KMS-11 (cell line): Measurements from ENCODE around the gene MAP3K2.
"Not testable (repeated sequence)": the region's sequence is repeated elsewhere in the genome, so short reads cannot be mapped to it uniquely, and the experiment has no call there.

ENCODE experiments used
- H2AFZ ChIP-seq: fragments of 200-600 bp; sonication (generic); 2 replicates; pipeline ENCODE4 v1.6.1; 2016; ENCODE audit warnings: antibody characterized with exemption, mixed run types, low read depth
- H3K27ac ChIP-seq: fragments of 200-600 bp; sonication (generic); 2 replicates; pipeline ENCODE4 v1.6.1; 2016; ENCODE audit warnings: mild to moderate bottlenecking, mixed run types
- H3K27me3 ChIP-seq: fragments of 200-600 bp; sonication (generic); 2 replicates; pipeline ENCODE4 v1.6.1; 2017; ENCODE audit warnings: mild to moderate bottlenecking, low read depth, mixed run types, moderate library complexity; ENCODE audit not compliant: insufficient read depth
- H3K36me3 ChIP-seq: fragments of 200-600 bp; sonication (generic); 2 replicates; pipeline ENCODE4 v1.6.1; 2017; ENCODE audit warnings: mild to moderate bottlenecking, mixed run types; ENCODE audit not compliant: insufficient read depth
- H3K4me1 ChIP-seq: fragments of 200-600 bp; sonication (generic); 2 replicates; pipeline ENCODE4 v1.6.1; 2016; ENCODE audit warnings: mild to moderate bottlenecking, low read depth, mixed run types; ENCODE audit not compliant: poor library complexity, severe bottlenecking
- H3K4me2 ChIP-seq: fragments of 200-600 bp; sonication (generic); 2 replicates; pipeline ENCODE4 v1.7.0; 2016; ENCODE audit warnings: mild to moderate bottlenecking, mixed run types
- H3K4me3 ChIP-seq: fragments of 200-600 bp; sonication (generic); IDR thresholded peaks from 2 replicates; pipeline ENCODE4 v1.6.1; 2017; ENCODE audit warnings: low read depth, low read length, mixed read lengths; ENCODE audit not compliant: insufficient read depth
- H3K79me2 ChIP-seq: fragments of 200-600 bp; sonication (generic); 2 replicates; pipeline ENCODE4 v1.6.1; 2016; ENCODE audit warnings: low read depth, mixed run types; ENCODE audit not compliant: insufficient read depth
- H3K9ac ChIP-seq: fragments of 200-600 bp; sonication (generic); 2 replicates; pipeline ENCODE4 v1.6.1; 2016; ENCODE audit warnings: mild to moderate bottlenecking, mixed run types
- H4K20me1 ChIP-seq: fragments of 200-600 bp; sonication (generic); 2 replicates; pipeline ENCODE4 v1.6.1; 2016; ENCODE audit warnings: mild to moderate bottlenecking, mixed run types; ENCODE audit not compliant: insufficient read depth
- TF ChIP-seq, protein P1 (sequence below): fragments of 200-600 bp; sonication (generic); conservative IDR thresholded peaks from 2 replicates; pipeline ENCODE4 v1.6.1; 2017; ENCODE audit warnings: low read depth, mild to moderate bottlenecking, antibody characterized with exemption, low read length, moderate library complexity, mixed read lengths

Gene MAP3K2

DNA sequence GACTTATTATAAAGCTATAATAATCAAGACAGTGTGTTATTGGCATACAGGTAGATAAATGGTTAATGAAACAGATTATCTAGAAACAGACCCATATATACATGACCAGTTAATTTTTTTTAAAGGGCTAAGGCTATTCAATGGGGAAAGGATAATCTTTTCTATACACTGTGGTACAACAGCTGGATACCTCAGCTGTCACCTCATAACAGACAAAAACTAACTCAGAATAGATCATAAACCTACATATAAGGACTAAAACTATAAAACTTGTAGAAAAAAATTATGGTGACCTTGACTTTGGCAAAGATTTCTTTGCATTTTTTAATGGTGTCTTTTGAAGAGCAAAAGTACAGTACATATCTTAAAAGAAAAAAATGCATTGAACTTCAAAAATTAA lies 30.2 kb downstream of the MAP3K2 start:
- Histone ChIP-seq H3K9ac (no peak overlapping the region), H2AFZ (no peak overlapping the region), H4K20me1 (no peaks in the 10 kb centered on the region), H3K27ac (no peak overlapping the region), H3K4me1 (no peaks in the 10 kb centered on the region), H3K79me2 (peaks cover 40% of the 10 kb centered on the region; the same call in 1 of the 2 replicates), H3K4me3 (no peak overlapping the region), H3K36me3 (no peaks in the 10 kb centered on the region), H3K4me2 (no peak overlapping the region), H3K27me3 (no peaks in the 10 kb centered on the region)
- TF ChIP-seq, protein P1, sequence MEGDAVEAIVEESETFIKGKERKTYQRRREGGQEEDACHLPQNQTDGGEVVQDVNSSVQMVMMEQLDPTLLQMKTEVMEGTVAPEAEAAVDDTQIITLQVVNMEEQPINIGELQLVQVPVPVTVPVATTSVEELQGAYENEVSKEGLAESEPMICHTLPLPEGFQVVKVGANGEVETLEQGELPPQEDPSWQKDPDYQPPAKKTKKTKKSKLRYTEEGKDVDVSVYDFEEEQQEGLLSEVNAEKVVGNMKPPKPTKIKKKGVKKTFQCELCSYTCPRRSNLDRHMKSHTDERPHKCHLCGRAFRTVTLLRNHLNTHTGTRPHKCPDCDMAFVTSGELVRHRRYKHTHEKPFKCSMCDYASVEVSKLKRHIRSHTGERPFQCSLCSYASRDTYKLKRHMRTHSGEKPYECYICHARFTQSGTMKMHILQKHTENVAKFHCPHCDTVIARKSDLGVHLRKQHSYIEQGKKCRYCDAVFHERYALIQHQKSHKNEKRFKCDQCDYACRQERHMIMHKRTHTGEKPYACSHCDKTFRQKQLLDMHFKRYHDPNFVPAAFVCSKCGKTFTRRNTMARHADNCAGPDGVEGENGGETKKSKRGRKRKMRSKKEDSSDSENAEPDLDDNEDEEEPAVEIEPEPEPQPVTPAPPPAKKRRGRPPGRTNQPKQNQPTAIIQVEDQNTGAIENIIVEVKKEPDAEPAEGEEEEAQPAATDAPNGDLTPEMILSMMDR: no peak

DNA sequence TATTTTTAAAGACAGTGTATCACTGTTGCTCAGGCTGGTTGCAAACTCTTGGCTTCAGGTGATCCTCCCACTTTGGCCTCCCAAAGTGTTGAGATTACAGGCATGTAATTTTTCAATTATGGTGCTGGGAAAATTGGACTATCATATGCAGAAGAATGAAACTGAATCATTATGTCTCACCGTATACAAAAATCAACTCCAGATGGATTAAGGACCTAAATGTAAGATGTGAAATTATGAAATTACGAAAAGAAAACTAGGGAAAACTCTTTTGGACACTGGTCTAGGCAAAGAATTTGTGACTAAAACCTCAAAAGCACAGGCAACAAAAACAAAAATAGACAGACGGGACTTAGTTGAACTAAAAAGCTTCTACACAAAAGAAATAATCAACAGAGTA lies 31.2 kb downstream of the MAP3K2 start:
- H3K4me1 ChIP-seq: no peaks in the 10 kb centered on the region
- H3K36me3 ChIP-seq: no peaks in the 10 kb centered on the region
- H3K4me3 ChIP-seq: no peak overlapping the region
- H3K27ac ChIP-seq: no peak overlapping the region
- no peak overlapping the region for H2AFZ ChIP-seq
- TF ChIP-seq, protein P1: no peak
- no peaks in the 10 kb centered on the region for H4K20me1 ChIP-seq
- H3K4me2 ChIP-seq: no peak overlapping the region
- no peaks in the 10 kb centered on the region for H3K27me3 ChIP-seq
- H3K79me2 ChIP-seq: peaks cover 36% of the 10 kb centered on the region; the same call in 1 of the 2 replicates
- H3K9ac ChIP-seq: no peak overlapping the region

DNA sequence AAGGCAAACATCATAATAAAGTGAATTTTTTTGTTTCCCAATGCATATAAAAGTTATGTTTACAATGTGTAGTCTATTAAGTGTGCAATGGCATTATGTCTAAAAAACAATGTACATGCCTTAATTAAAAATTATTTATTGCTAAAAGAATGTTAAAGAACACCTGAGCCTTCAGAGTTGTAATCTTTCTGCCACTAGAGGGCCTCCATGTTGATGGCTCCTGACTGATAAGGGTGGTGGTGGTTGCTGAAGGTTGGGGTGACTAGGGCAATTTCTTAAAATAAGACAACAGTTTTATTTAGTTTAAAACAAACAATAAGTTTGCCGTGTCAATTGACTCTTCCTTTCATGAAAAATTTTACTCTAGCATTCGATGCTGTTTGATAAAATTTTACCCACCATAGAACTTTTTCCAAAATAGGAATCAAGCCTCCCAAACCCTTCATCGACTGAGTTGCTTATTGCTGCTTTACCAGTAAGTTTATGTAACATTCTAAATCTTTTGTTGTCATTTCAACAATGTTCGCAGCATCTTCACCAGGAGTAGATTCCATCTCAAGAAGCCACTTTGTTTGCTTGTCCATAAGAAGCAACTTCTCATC lies 32.3 kb downstream of the MAP3K2 start:
- H3K4me1 ChIP-seq: no peaks in the 10 kb centered on the region
- TF ChIP-seq, protein P1: peak; percentile 75
- H3K4me3 ChIP-seq: no peak overlapping the region
- peaks cover 38% of the 10 kb centered on the region; the same call in 1 of the 2 replicates for H3K79me2 ChIP-seq
- H4K20me1 ChIP-seq: no peaks in the 10 kb centered on the region
- H3K4me2 ChIP-seq: no peak overlapping the region
- H3K9ac ChIP-seq: no peak overlapping the region
- no peak overlapping the region for H2AFZ ChIP-seq
- H3K36me3 ChIP-seq: no peaks in the 10 kb centered on the region
- H3K27ac ChIP-seq: no peak overlapping the region
- H3K27me3 ChIP-seq: no peaks in the 10 kb centered on the region

DNA sequence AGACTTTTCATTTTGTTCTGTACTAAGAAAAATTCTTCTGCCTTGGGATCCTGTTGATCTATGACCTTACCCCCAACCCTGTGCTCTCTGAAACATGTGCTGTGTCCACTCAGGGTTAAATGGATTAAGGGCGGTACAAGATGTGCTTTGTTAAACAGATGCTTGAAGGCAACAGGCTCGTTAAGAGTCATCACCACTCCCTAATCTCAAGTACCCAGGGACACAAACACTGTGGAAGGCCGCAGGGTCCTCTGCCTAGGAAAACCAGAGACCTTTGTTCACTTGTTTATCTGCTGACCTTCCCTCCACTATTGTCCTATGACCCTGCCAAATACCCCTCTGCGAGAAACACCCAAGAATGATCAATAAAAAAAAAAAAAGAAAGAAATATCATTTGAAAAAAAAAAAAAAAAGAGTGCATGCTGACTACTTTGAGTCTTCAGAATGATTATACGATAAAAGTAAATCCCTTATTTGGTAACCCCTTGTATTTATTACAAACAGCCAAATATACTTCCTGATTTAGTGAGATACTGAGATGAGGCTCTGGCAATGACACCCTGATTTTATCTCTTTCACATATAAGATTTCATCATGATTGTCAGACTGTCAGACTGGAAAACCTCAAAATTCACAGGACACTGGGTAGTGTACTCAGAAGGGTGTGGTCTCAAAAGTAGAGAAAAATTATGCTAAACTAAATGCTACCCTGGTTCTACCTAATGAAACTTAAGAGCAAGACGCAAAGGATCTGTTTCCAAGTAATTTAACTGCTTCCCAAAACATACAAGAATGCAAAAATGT lies 33.7 kb downstream of the MAP3K2 start:
- peaks cover 39% of the 10 kb centered on the region; the same call in 1 of the 2 replicates for H3K79me2 ChIP-seq
- H2AFZ ChIP-seq, H3K36me3 ChIP-seq, H3K4me2 ChIP-seq, H3K27ac ChIP-seq, H3K4me3 ChIP-seq, H3K4me1 ChIP-seq, H3K9ac ChIP-seq, H3K27me3 ChIP-seq, H4K20me1 ChIP-seq: not testable (repeated sequence)

DNA sequence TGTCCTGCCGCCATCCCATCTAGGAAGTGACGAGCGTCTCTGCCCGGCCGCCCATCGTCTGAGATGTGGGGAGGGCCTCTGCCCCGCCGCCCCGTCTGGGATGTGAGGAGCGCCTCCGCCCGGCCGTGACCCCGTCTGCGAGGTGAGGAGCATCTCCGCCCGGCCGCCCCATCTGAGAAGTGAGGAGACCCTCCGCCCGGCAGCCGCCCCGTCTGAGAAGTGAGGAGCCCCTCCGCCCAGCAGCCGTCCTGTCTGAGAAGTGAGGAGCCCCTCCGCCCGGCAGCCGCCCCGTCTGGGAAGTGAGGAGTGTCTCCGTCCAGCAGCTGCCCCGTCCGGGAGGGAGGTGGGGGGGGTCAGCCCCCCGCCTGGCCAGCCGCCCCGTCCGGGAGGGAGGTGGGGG lies 34.6 kb downstream of the MAP3K2 start:
- Histone ChIP-seq H3K4me1 (peaks cover 12% of the 10 kb centered on the region), H3K79me2 (peaks cover 44% of the 10 kb centered on the region; the same call in 1 of the 2 replicates)
- not testable (repeated sequence) for H3K27me3 ChIP-seq, H2AFZ ChIP-seq, H3K4me2 ChIP-seq, H3K27ac ChIP-seq, H3K36me3 ChIP-seq, H3K9ac ChIP-seq, H4K20me1 ChIP-seq, H3K4me3 ChIP-seq
